PC-3 (cell line): Measurements from ENCODE around the gene PDIA5. TPM values are rescaled to one million over a fixed set of nuclear protein-coding genes. Genes with fewer than 3 reads are reported as not detected.

Source experiments
- ATAC-seq: fragments of 200-7000 bp; cut with Tn5 transposase; 2 replicates; pipeline ENCODE4 v1.9.1; 2020; ENCODE audit warnings: mild to moderate bottlenecking, moderate library complexity
- BruUV-seq: library from RNA; stranded (reverse); fragments of 400-500 nt; replicated peaks from 2 replicates; lab custom pipeline; 2021; lab: Mats Ljungman, UMichigan
- CTCF ChIA-PET: fragments of 300-600 bp; sonication (Branson Sonifier 250); formaldehyde crosslinking; loops from one replicate; lab custom pipeline; 2022; ENCODE audit warnings: antibody characterized with exemption; lab: Charles Lee
- POLR2A ChIA-PET: fragments of 300-600 bp; sonication (Branson Sonifier 250); formaldehyde crosslinking; loops from one replicate; lab custom pipeline; 2022; ENCODE audit warnings: antibody characterized with exemption; ENCODE audit not compliant: unreplicated experiment; lab: Charles Lee
- DNase-seq: peaks from one replicate; pipeline ENCODE4 v3.0.0-alpha.2; 2015
- H2AFZ ChIP-seq: fragments of 300-600 bp; sonication (generic); 2 replicates; pipeline ENCODE4 v1.6.0; 2016; ENCODE audit warnings: antibody characterized with exemption, low read length
- H3F3A ChIP-seq: fragments of 300-600 bp; sonication (generic); one replicate; pipeline ENCODE4 v1.6.0; 2017; ENCODE audit warnings: antibody characterized with exemption, low read length, control low read depth, mild to moderate bottlenecking; ENCODE audit not compliant: unreplicated experiment
- H3K27ac ChIP-seq: fragments of 300-600 bp; sonication (generic); 2 replicates; pipeline ENCODE4 v1.5.1; 2016; ENCODE audit warnings: mild to moderate bottlenecking, low read length
- H3K27me3 ChIP-seq: fragments of 300-600 bp; sonication (generic); 2 replicates; pipeline ENCODE4 v1.6.1; 2016; ENCODE audit warnings: low read length, mixed read lengths
- H3K36me3 ChIP-seq: fragments of 300-600 bp; sonication (generic); 2 replicates; pipeline ENCODE4 v1.6.1; 2016; ENCODE audit warnings: low read depth, mixed run types, low read length, mixed read lengths
- H3K4me1 ChIP-seq: fragments of 300-600 bp; sonication (generic); 2 replicates; pipeline ENCODE4 v1.5.1; 2016; ENCODE audit warnings: low read length; ENCODE audit not compliant: insufficient read depth
- H3K4me2 ChIP-seq: fragments of 300-600 bp; sonication (generic); 2 replicates; pipeline ENCODE4 v1.6.0; 2016; ENCODE audit warnings: low read length
- H3K4me3 ChIP-seq: fragments of 300-600 bp; sonication (generic); 2 replicates; pipeline ENCODE4 v1.5.1; 2016; ENCODE audit warnings: mild to moderate bottlenecking, low read length, mixed read lengths
- H3K79me2 ChIP-seq: fragments of 300-600 bp; sonication (generic); 2 replicates; pipeline ENCODE4 v1.6.1; 2017; ENCODE audit warnings: low read length, mixed read lengths
- H3K9ac ChIP-seq: fragments of 300-600 bp; sonication (generic); 2 replicates; pipeline ENCODE4 v1.6.0; 2016; ENCODE audit warnings: mild to moderate bottlenecking, low read length
- H3K9me2 ChIP-seq: fragments of 300-600 bp; sonication (generic); replicated peaks from 2 replicates; pipeline ENCODE4 v1.6.1; 2016; ENCODE audit warnings: mixed run types, low read length, mixed read lengths
- H3K9me3 ChIP-seq: fragments of 300-600 bp; sonication (generic); 2 replicates; pipeline ENCODE4 v1.6.1; 2016; ENCODE audit warnings: low read length, mixed read lengths
- H4K20me1 ChIP-seq: fragments of 300-600 bp; sonication (generic); 2 replicates; pipeline ENCODE4 v1.6.1; 2016; ENCODE audit warnings: low read length, mixed read lengths
- CTCF ChIP-seq: fragments of 300-600 bp; sonication (generic); conservative IDR thresholded peaks from 2 replicates; pipeline ENCODE4 v1.5.1; 2017; ENCODE audit warnings: antibody characterized with exemption, low read depth, mild to moderate bottlenecking, low read length
- EZH2 ChIP-seq: fragments of 300-600 bp; sonication (generic); IDR thresholded peaks from one replicate; pipeline ENCODE4 v1.6.1; 2017; ENCODE audit warnings: antibody characterized with exemption, mild to moderate bottlenecking, low read length; ENCODE audit not compliant: unreplicated experiment
- EZH2phosphoT487 ChIP-seq: fragments of 300-600 bp; sonication (generic); IDR thresholded peaks from 2 replicates; pipeline ENCODE4 v1.6.1; 2018; ENCODE audit warnings: mild to moderate bottlenecking, antibody characterized with exemption, low read length, borderline replicate concordance
- intact Hi-C: fragments of 100-400 bp; cut with micrococcal nuclease; formaldehyde crosslinking; loops from 2 replicates; pipeline ENCODE4 v1.9.0; 2023
- total RNA-seq: library from RNA; depleted of rRNA; stranded (reverse); fragments of >200 nt; gene quantifications from 2 replicates; pipeline ENCODE4 v1.2.3, GENCODE V29; 2014

The PDIA5 gene
- total RNA-seq, 1 experiment from 2014 or later = 24.6 TPM

GRCh38 chr3:123158899-123159390 lies 92.1 kb downstream of the PDIA5 start:
- no peaks in the 10 kb centered on the region for H3K9me3 ChIP-seq
- no peak for ATAC-seq
- H3F3A ChIP-seq = no peaks in the 10 kb centered on the region
- H3K4me2 ChIP-seq = no peak overlapping the region
- POLR2A ChIA-PET = no interaction called here
- no peak overlapping the region for H3K9ac ChIP-seq
- BruUV-seq = no TSS peak
- no peak overlapping the region for H2AFZ ChIP-seq
- peaks cover 18% of the 10 kb centered on the region for H3K4me1 ChIP-seq
- 0 out of 2 replicates have a peak, but pooled peaks cover 3% of the 10 kb centered on the region for H4K20me1 ChIP-seq
- no peak overlapping the region for H3K4me3 ChIP-seq
- H3K79me2 ChIP-seq = no peaks in the 10 kb centered on the region
- H3K27ac ChIP-seq = no peak overlapping the region
- intact Hi-C loops = no loop called here
- TF ChIP-seq EZH2phosphoT487 (no peak), CTCF (no peak), EZH2 (no peak)
- H3K36me3 ChIP-seq = peaks cover 39% of the 10 kb centered on the region
- no peaks in the 10 kb centered on the region for H3K27me3 ChIP-seq
- CTCF ChIA-PET = interaction anchor here (0.7 kb wide), 1 partner anchor 10 kb away, joined by 3 read pairs; no protein-coding TSS in a partner anchor
- no peak for DNase-seq
- no peaks in the 10 kb centered on the region for H3K9me2 ChIP-seq

- Histone ChIP-seq H3K27ac (no peak overlapping the region), H3K4me3 (no peak overlapping the region), H4K20me1 (0 out of 2 replicates have a peak, but pooled peaks cover 3% of the 10 kb centered on the region), H3K79me2 (no peaks in the 10 kb centered on the region), H2AFZ (no peak overlapping the region), H3K4me1 (peaks cover 18% of the 10 kb centered on the region), H3K9ac (no peak overlapping the region), H3K9me3 (no peaks in the 10 kb centered on the region), H3K4me2 (no peak overlapping the region), H3K27me3 (no peaks in the 10 kb centered on the region), H3K9me2 (no peaks in the 10 kb centered on the region), H3K36me3 (peaks cover 45% of the 10 kb centered on the region), H3F3A (no peaks in the 10 kb centered on the region)
- no TSS peak for BruUV-seq
- TF ChIP-seq CTCF = no peak
- TF ChIP-seq EZH2phosphoT487 = no peak
- TF ChIP-seq EZH2 = no peak
- POLR2A ChIA-PET = interaction anchor here (0.6 kb wide), 1 partner anchor 41 kb away, joined by 4 read pairs; the partner anchor contains the start of gene SEC22A
- intact Hi-C loops = no loop called here
- no peak for DNase-seq
- CTCF ChIA-PET = no interaction called here
- no peak for ATAC-seq
Observed at GRCh38 chr3:123159926-123160635, 93.3 kb downstream of the PDIA5 start.

GRCh38 chr3:123161167-123161566 lies 94.3 kb downstream of the PDIA5 start:
- H3K4me2 ChIP-seq = no peak overlapping the region
- intact Hi-C loops = no loop called here
- ATAC-seq (no peak), DNase-seq (no peak)
- 0 out of 2 replicates have a peak, but pooled peaks cover 3% of the 10 kb centered on the region for H4K20me1 ChIP-seq
- peaks cover 18% of the 10 kb centered on the region for H3K4me1 ChIP-seq
- peaks cover 46% of the 10 kb centered on the region for H3K36me3 ChIP-seq
- H3K27ac ChIP-seq = no peak overlapping the region
- BruUV-seq = no TSS peak
- H3K4me3 ChIP-seq = no peak overlapping the region
- H3K27me3 ChIP-seq = no peaks in the 10 kb centered on the region
- no peaks in the 10 kb centered on the region for H3K79me2 ChIP-seq
- H2AFZ ChIP-seq = no peak overlapping the region
- no peaks in the 10 kb centered on the region for H3F3A ChIP-seq
- no peaks in the 10 kb centered on the region for H3K9me2 ChIP-seq
- CTCF ChIA-PET = no interaction called here
- POLR2A ChIA-PET = no interaction called here
- no peak overlapping the region for H3K9ac ChIP-seq
- no peaks in the 10 kb centered on the region for H3K9me3 ChIP-seq
- TF ChIP-seq EZH2phosphoT487 = no peak
- TF ChIP-seq EZH2 = no peak
- TF ChIP-seq CTCF = peak; percentile 47
